ENCODE results near the gene CARTPT.

DNA sequence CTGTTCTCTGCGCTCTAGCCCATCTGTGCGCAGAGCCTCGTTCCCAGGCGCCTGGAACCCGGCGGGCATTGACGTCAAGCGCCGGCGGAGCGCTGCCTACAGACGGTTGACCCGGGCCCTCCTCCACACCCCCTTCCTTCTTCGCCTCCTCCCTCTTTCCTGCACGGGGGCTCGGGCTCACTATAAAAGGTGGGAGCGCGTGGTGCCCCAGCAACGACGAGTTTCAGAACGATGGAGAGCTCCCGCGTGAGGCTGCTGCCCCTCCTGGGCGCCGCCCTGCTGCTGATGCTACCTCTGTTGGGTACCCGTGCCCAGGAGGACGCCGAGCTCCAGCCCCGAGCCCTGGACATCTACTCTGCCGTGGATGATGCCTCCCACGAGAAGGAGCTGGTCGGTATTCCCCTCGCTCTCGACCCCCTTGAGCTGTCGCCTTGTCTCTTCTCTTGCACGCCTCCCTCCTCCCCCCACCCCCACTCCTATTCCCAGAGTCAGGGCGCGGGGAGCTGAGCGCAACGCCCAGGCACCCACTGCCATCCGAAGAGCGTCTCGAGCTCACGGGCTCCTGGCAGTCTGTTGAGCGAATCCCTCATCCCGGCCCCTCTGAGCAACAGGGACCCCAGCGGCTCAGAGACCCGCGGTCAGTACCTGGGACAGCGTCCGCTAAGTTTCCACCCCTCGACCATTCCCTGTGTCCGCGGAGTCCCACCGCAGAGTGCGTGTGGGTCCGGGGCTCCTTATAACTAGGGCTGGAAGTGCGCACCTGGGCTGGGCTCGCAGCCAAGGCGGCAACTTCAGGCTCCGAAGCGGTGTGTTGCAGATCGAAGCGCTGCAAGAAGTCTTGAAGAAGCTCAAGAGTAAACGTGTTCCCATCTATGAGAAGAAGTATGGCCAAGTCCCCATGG lies at the start of gene CARTPT:
- TF ChIP-seq, protein P1, sequence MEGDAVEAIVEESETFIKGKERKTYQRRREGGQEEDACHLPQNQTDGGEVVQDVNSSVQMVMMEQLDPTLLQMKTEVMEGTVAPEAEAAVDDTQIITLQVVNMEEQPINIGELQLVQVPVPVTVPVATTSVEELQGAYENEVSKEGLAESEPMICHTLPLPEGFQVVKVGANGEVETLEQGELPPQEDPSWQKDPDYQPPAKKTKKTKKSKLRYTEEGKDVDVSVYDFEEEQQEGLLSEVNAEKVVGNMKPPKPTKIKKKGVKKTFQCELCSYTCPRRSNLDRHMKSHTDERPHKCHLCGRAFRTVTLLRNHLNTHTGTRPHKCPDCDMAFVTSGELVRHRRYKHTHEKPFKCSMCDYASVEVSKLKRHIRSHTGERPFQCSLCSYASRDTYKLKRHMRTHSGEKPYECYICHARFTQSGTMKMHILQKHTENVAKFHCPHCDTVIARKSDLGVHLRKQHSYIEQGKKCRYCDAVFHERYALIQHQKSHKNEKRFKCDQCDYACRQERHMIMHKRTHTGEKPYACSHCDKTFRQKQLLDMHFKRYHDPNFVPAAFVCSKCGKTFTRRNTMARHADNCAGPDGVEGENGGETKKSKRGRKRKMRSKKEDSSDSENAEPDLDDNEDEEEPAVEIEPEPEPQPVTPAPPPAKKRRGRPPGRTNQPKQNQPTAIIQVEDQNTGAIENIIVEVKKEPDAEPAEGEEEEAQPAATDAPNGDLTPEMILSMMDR (IDR thresholded peaks at IDR 0.05; ENCODE audit: extremely low read depth in 1 of 2, insufficient read depth in 1 of 2, low read depth in 1 of 2, low read length in 2 of 2), result no peak
- TF ChIP-seq POLR2A (IDR thresholded peaks at IDR 0.05; ENCODE audit: low read depth, low read length), result no peak
- no peak for TF ChIP-seq POLR2AphosphoS5 (IDR thresholded peaks at IDR 0.05; ENCODE audit: insufficient read depth, low read depth, low read length)
- TF ChIP-seq EZH2 (IDR thresholded peaks at IDR 0.05; ENCODE audit: borderline replicate concordance, low read depth, low read length, severe bottlenecking), result peak; percentile 33
- TF ChIP-seq, protein P2, sequence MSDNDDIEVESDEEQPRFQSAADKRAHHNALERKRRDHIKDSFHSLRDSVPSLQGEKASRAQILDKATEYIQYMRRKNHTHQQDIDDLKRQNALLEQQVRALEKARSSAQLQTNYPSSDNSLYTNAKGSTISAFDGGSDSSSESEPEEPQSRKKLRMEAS (IDR thresholded peaks at IDR 0.05; ENCODE audit: insufficient read depth, insufficient read length), result no peak
- TF ChIP-seq GATA2 (IDR thresholded peaks at IDR 0.05; ENCODE audit: insufficient read depth, insufficient read length, low read depth, low read length), result no peak
- no peak for TF ChIP-seq JUN (IDR thresholded peaks at IDR 0.05; ENCODE audit: borderline replicate concordance, insufficient read depth, insufficient read length, low read depth)
- no peak for TF ChIP-seq MYC (IDR thresholded peaks at IDR 0.05; ENCODE audit: low read depth, low read length)
